Mesendoderm (in vitro differentiated cells): ENCODE measurements around the gene CD99.
A peak's percentile ranks its signal among the peaks of the same experiment; 100 is the strongest.

Experiments
- DNase-seq: peaks from one replicate; pipeline ENCODE4 v3.0.0; 2013
- H2AK5ac ChIP-seq: 2 replicates; pipeline ENCODE4 v1.6.1; 2013; ENCODE audit warnings: low read length, inconsistent platforms
- H2BK120ac ChIP-seq: 2 replicates; pipeline ENCODE4 v1.6.1; 2013; ENCODE audit warnings: low read depth, mild to moderate bottlenecking, low read length, moderate library complexity, mixed read lengths
- H2BK15ac ChIP-seq: replicated peaks from 2 replicates; pipeline ENCODE4 v1.6.1; 2013; ENCODE audit warnings: low read depth, mild to moderate bottlenecking, moderate library complexity
- H2BK5ac ChIP-seq: 2 replicates; pipeline ENCODE4 v1.6.1; 2013; ENCODE audit warnings: low read length, inconsistent platforms
- H3K18ac ChIP-seq: 2 replicates; pipeline ENCODE4 v1.6.1; 2013; ENCODE audit warnings: mild to moderate bottlenecking, low read length, mixed read lengths
- H3K23ac ChIP-seq: one replicate; pipeline ENCODE4 v1.6.1; 2013; ENCODE audit warnings: low read length
- H3K27ac ChIP-seq: 2 replicates; pipeline ENCODE4 v1.5.1; 2013; ENCODE audit warnings: low read depth, mild to moderate bottlenecking, inconsistent platforms, low read length, moderate library complexity
- H3K27me3 ChIP-seq: 2 replicates; pipeline ENCODE4 v1.6.1; 2013; ENCODE audit warnings: low read length, control low read depth, mild to moderate bottlenecking, inconsistent platforms; ENCODE audit not compliant: insufficient read depth, poor library complexity
- H3K36me3 ChIP-seq: 2 replicates; pipeline ENCODE4 v1.6.1; 2013; ENCODE audit warnings: low read length, inconsistent platforms; ENCODE audit not compliant: control insufficient read depth, insufficient read depth
- H3K4ac ChIP-seq: one replicate; pipeline ENCODE4 v1.6.1; 2013; ENCODE audit warnings: low read depth, mild to moderate bottlenecking, low read length, moderate library complexity
- H3K4me1 ChIP-seq: 2 replicates; pipeline ENCODE4 v1.6.1; 2013; ENCODE audit warnings: low read depth, low read length, inconsistent platforms; ENCODE audit not compliant: control insufficient read depth
- H3K4me2 ChIP-seq: 2 replicates; pipeline ENCODE4 v1.6.1; 2013; ENCODE audit warnings: low read length
- H3K4me3 ChIP-seq: 2 replicates; pipeline ENCODE4 v1.5.1; 2013; ENCODE audit warnings: mild to moderate bottlenecking, low read length
- H3K56ac ChIP-seq: one replicate; pipeline ENCODE4 v1.6.1; 2013; ENCODE audit warnings: low read length
- H3K79me1 ChIP-seq: 2 replicates; pipeline ENCODE4 v1.6.1; 2013; ENCODE audit warnings: low read length, inconsistent platforms
- H3K79me2 ChIP-seq: 2 replicates; pipeline ENCODE4 v1.6.1; 2013; ENCODE audit warnings: mild to moderate bottlenecking, low read length; ENCODE audit not compliant: control insufficient read depth, insufficient read depth
- H3K9ac ChIP-seq: 2 replicates; pipeline ENCODE4 v1.6.1; 2013; ENCODE audit warnings: low read length, inconsistent platforms
- H4K5ac ChIP-seq: one replicate; pipeline ENCODE4 v1.6.1; 2013; ENCODE audit warnings: low read length
- H4K8ac ChIP-seq: one replicate; pipeline ENCODE4 v1.6.1; 2013; ENCODE audit warnings: low read depth, mild to moderate bottlenecking, control low read depth, low read length, moderate library complexity
- WGBS: extraction: QIAGEN DNeasy Blood & Tissue Kit; methylation state at CpG from one replicate; pipeline ENCODE4 v1.1.7; 2013; ENCODE audit warnings: low lambda C conversion rate, missing lambda C conversion rate; ENCODE audit not compliant: insufficient coverage; ENCODE audit errors: extremely low coverage; 5-methylcytosine and 5-hydroxymethylcytosine counted together

Gene CD99

GRCh38 chrX:2676794-2677675 lies 14.1 kb upstream of the CD99 start:
- Histone ChIP-seq H3K79me1 (no peaks in the 10 kb centered on the region), H4K5ac (no peak overlapping the region)
- no CpG with 5 or more reads among the region's 7 CpGs for WGBS

GRCh38 chrX:2677764-2678163 lies 13.3 kb upstream of the CD99 start:
- H4K8ac ChIP-seq = no peak overlapping the region
- no peaks in the 10 kb centered on the region for H3K36me3 ChIP-seq
- H3K4me1 ChIP-seq = no peaks in the 10 kb centered on the region
- no peak overlapping the region for H2BK5ac ChIP-seq
- H3K4me2 ChIP-seq = no peak overlapping the region
- H3K4ac ChIP-seq = no peak overlapping the region
- no CpG with 5 or more reads among the region's 10 CpGs for WGBS
- no peaks in the 10 kb centered on the region for H3K79me2 ChIP-seq
- H2BK15ac ChIP-seq = no peak overlapping the region
- no peak overlapping the region for H3K23ac ChIP-seq
- H3K18ac ChIP-seq = peak overlapping the region; percentile 31
- H3K27ac ChIP-seq = no peak overlapping the region
- no peak overlapping the region for H4K5ac ChIP-seq
- no peaks in the 10 kb centered on the region for H3K79me1 ChIP-seq
- no peak overlapping the region for H3K9ac ChIP-seq
- H3K4me3 ChIP-seq = no peak overlapping the region
- H3K27me3 ChIP-seq = no peaks in the 10 kb centered on the region
- H3K56ac ChIP-seq = no peak overlapping the region
- DNase-seq = peak; percentile 53
- H2BK120ac ChIP-seq = no peak overlapping the region
- H2AK5ac ChIP-seq = no peak overlapping the region

More at GRCh38 chrX:2676794-2677675, 14.1 kb upstream of the CD99 start:
- H3K27me3 ChIP-seq = no peaks in the 10 kb centered on the region
- no peaks in the 10 kb centered on the region for H3K36me3 ChIP-seq
- no peak overlapping the region for H3K4me2 ChIP-seq
- no peak overlapping the region for H2AK5ac ChIP-seq
- H3K79me2 ChIP-seq = no peaks in the 10 kb centered on the region
- H2BK15ac ChIP-seq = no peak overlapping the region
- no peak overlapping the region for H3K4me3 ChIP-seq
- H3K56ac ChIP-seq = no peak overlapping the region
- no peak for DNase-seq
- H3K18ac ChIP-seq = no peak overlapping the region
- H3K4ac ChIP-seq = no peak overlapping the region
- no peak overlapping the region for H3K27ac ChIP-seq
- H3K4me1 ChIP-seq = no peaks in the 10 kb centered on the region
- no peak overlapping the region for H2BK5ac ChIP-seq
- H3K23ac ChIP-seq = no peak overlapping the region
- no peak overlapping the region for H2BK120ac ChIP-seq
- no peak overlapping the region for H3K9ac ChIP-seq
- H4K8ac ChIP-seq = no peak overlapping the region

GRCh38 chrX:2678583-2678982 lies 12.5 kb upstream of the CD99 start:
- no peak overlapping the region for H2BK5ac ChIP-seq
- no peak overlapping the region for H3K27ac ChIP-seq
- H3K56ac ChIP-seq = no peak overlapping the region
- no peak overlapping the region for H3K18ac ChIP-seq
- no peak overlapping the region for H3K4me3 ChIP-seq
- no peak overlapping the region for H3K23ac ChIP-seq
- H3K4ac ChIP-seq = no peak overlapping the region
- no peak overlapping the region for H2BK15ac ChIP-seq
- H4K8ac ChIP-seq = no peak overlapping the region
- no peak overlapping the region for H2AK5ac ChIP-seq
- no peak overlapping the region for H3K9ac ChIP-seq
- no peak overlapping the region for H2BK120ac ChIP-seq
- no peak overlapping the region for H4K5ac ChIP-seq
- no peaks in the 10 kb centered on the region for H3K27me3 ChIP-seq
- no peak for DNase-seq
- H3K36me3 ChIP-seq = no peaks in the 10 kb centered on the region
- WGBS = no CpG with 5 or more reads among the region's 5 CpGs
- H3K79me2 ChIP-seq = no peaks in the 10 kb centered on the region
- H3K4me1 ChIP-seq = no peaks in the 10 kb centered on the region
- H3K79me1 ChIP-seq = no peaks in the 10 kb centered on the region
- H3K4me2 ChIP-seq = no peak overlapping the region

- WGBS = no CpG with 5 or more reads among the region's 9 CpGs
- H3K56ac ChIP-seq = no peak overlapping the region
- no peak overlapping the region for H3K4me3 ChIP-seq
- H3K79me1 ChIP-seq = no peaks in the 10 kb centered on the region
- no peak overlapping the region for H2AK5ac ChIP-seq
- no peak overlapping the region for H2BK5ac ChIP-seq
- no peak overlapping the region for H4K5ac ChIP-seq
- DNase-seq = no peak
- H3K27me3 ChIP-seq = no peaks in the 10 kb centered on the region
- no peak overlapping the region for H3K18ac ChIP-seq
- H3K27ac ChIP-seq = no peak overlapping the region
- no peak overlapping the region for H3K4ac ChIP-seq
- H2BK120ac ChIP-seq = no peak overlapping the region
- no peak overlapping the region for H3K23ac ChIP-seq
- H3K36me3 ChIP-seq = no peaks in the 10 kb centered on the region
- H3K9ac ChIP-seq = no peak overlapping the region
- H3K79me2 ChIP-seq = no peaks in the 10 kb centered on the region
- H3K4me1 ChIP-seq = no peaks in the 10 kb centered on the region
- H3K4me2 ChIP-seq = no peak overlapping the region
- H2BK15ac ChIP-seq = no peak overlapping the region
- H4K8ac ChIP-seq = no peak overlapping the region
These were observed 11.3 kb upstream of the CD99 start for GRCh38 chrX:2679534-2680485.

DNA sequence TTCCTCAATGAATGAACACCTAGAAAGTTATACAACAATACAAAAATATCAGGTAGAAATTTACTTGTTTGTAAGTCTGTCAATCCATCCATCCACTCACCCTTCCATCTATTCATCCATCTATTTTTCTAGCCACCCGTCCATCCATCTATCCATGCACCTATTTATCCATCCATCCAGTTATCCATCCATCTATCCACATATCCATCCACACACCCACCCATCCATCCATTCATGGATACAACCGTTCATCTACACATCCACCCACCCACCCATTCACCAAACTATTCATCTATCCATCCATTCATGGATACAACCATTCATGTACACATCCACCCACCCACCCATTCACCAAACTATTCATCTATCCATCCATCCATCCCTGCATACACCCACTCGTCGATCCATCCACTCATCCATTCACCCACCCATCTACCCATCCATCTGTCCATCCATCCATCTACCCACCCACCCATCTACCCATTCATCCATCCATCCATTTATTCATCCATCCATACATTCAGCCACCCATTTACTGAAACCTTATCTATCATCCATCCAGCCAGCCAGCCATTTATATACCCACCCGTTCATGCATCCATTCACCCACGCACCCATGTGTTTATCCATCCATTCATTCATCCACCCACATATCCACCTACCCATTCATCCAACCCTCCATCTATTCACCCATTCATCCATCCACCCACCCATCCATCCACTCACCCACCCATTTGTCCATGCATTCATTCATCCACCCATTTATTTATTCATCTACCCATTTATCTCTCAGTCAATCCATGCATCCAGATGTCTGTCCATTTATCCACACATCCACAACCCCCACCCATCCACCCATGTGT lies 10.4 kb upstream of the CD99 start:
- H3K79me1 ChIP-seq = no peaks in the 10 kb centered on the region
- no peak overlapping the region for H3K4me2 ChIP-seq
- H3K27me3 ChIP-seq = no peaks in the 10 kb centered on the region
- no peak overlapping the region for H3K4ac ChIP-seq
- no peak overlapping the region for H3K23ac ChIP-seq
- H3K4me3 ChIP-seq = no peak overlapping the region
- no peak overlapping the region for H2BK5ac ChIP-seq
- no peak overlapping the region for H4K8ac ChIP-seq
- H3K18ac ChIP-seq = no peak overlapping the region
- no peak overlapping the region for H3K56ac ChIP-seq
- no peaks in the 10 kb centered on the region for H3K79me2 ChIP-seq
- H3K27ac ChIP-seq = no peak overlapping the region
- no peak overlapping the region for H2BK15ac ChIP-seq
- no peak overlapping the region for H3K9ac ChIP-seq
- H2AK5ac ChIP-seq = no peak overlapping the region
- H3K4me1 ChIP-seq = no peaks in the 10 kb centered on the region
- H3K36me3 ChIP-seq = no peaks in the 10 kb centered on the region
- no peak overlapping the region for H4K5ac ChIP-seq
- H2BK120ac ChIP-seq = no peak overlapping the region
- 100% methylated on average over 1 of the region's 6 CpGs for WGBS
- no peak for DNase-seq
